Activated CD8-positive, alpha-beta memory T cell treated with anti-CD3 and anti-CD28 coated beads for 48 hours (primary cell): Measurements from ENCODE around the gene SERPINA10.
"Not testable (repeated sequence)": the region's sequence is repeated elsewhere in the genome, so short reads cannot be mapped to it uniquely, and the experiment has no call there.

Experiments used
- DNase-seq, 3 experiments: peaks; one replicate each; pipeline ENCODE4 v3.0.0-alpha.2; 2020; ENCODE audit warnings: low read depth in 2 of 3, low spot score in 2 of 3

SERPINA10 gene

GRCh38 chr14:94314890-94315289 is 21.8 kb upstream of the SERPINA10 start:
- no peak for DNase-seq

GRCh38 chr14:94313991-94314655 is 21.1 kb upstream of the SERPINA10 start:
- no peak for DNase-seq

- no peak for DNase-seq
Measured at GRCh38 chr14:94312481-94313246, 19.6 kb upstream of the SERPINA10 start.

DNA sequence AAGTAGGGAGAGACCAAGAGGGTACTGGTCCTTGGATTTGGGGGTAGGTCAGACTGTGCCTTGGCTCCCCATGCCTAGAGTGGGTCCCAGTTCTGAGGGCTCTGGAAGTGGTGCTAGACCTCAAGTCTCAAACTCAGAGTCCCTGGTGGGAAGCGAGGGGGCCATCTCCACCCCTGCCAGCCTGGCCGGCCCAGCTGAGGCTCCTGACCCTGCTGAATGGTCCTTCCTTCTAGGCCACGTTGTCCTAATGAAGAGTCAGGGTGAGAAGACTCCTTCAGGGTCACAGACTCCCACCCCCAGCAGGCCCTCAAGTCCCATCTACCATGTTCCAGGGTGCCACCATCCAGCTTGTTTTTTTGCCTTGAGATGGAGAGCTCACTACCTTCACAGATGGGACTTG is 17.2 kb upstream of the SERPINA10 start:
- DNase-seq: no peak

GRCh38 chr14:94309721-94310120 is 16.7 kb upstream of the SERPINA10 start:
- no peak for DNase-seq

DNA sequence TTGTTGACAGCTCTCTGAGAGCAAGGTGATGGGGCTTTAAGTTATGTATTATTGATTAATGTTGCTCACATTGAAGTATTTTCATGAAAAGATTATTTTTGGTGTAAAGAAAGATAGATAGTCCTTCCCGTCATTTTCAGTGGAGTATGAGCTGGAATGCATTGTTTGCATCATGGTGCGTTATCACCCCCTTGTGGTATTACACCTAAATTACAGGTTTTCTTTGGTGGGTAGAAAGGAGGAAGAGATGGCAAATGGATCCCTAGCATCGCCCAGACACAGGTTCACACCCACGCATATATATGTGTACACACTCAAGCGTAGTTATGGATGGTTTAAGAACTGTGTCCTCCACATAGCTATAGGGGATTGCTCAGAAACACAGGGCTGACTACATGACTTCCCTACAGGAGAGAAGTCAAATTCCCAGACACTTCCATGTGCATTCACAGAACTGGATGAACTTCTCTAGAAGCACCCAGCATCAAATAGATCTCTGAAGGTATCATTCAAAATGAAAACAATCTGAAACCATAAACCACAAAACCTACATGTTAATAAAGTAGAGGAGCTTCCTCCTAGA is 14.4 kb upstream of the SERPINA10 start:
- no peak for DNase-seq

- DNase-seq: no peak
Measured at GRCh38 chr14:94306047-94306978, 13.2 kb upstream of the SERPINA10 start.

DNA sequence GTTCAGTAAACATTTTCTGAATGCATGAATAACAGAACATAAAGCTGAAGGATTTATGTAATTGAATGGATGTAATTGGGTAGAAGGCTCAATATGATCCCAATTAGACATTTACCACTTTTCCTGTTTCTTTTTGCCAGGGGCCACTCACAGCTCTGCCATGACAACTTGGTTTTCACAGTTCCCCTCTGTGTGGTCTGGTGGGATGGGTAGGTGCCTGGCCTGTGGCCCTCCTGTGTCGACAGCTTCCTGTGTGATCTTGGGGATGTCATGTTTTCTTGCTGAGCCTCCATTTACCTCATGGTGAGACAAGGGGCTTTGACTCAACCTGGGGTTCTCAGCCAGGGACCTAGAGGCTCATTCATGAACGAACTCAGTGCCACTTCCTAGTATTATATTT is 12.6 kb upstream of the SERPINA10 start:
- DNase-seq: no peak

GRCh38 chr14:94304243-94304642 is 11.2 kb upstream of the SERPINA10 start:
- DNase-seq: no peak

DNA sequence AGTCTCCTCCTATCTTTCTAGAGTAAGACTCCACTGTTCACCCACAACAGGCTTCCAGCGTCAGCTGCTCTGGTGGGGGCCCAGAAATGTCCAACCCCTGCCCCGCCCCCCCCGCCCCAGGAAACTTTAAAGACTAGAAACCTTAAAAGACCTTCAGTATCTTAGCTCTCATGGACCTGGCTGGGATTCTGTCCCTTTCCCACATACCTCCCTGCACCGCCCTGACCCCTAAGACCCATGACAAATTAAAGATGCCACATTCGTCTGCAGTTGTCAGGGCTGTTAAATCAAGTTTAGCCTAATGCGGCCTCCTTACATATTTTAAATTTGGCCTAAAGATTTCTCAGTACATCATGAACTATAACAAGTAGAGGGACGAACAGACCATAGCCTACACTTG is 10.0 kb upstream of the SERPINA10 start:
- DNase-seq: no peak

- DNase-seq: no peak
Measured at GRCh38 chr14:94298130-94298529, 5.1 kb upstream of the SERPINA10 start.

- not testable (repeated sequence) for DNase-seq
Measured at GRCh38 chr14:94296181-94296545, 3.1 kb upstream of the SERPINA10 start.

- DNase-seq: no peak
Measured at GRCh38 chr14:94295360-94296180, 2.5 kb upstream of the SERPINA10 start.

DNA sequence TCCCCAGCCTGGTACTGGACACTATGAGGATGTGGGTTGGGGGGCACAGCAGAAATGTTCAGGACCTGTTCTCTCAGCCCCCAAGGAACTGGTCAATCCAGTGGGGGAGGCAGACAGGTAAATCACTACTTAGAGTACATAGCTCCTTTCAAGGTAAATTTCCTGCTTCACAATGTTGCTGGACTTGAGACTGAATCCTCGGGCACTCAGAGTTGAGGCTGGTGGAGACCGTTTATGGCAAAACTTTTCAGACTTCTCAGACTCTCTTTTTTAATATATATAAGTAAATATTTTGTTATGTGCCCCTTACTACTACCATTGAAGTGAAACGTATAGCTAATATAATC is 483 bp upstream of the SERPINA10 start:
- no peak for DNase-seq

- DNase-seq: no peak
Measured at GRCh38 chr14:94292526-94292871, 569 bp downstream of the SERPINA10 start.

- DNase-seq: no peak
Measured at GRCh38 chr14:94291906-94292525, 1.1 kb downstream of the SERPINA10 start.

DNA sequence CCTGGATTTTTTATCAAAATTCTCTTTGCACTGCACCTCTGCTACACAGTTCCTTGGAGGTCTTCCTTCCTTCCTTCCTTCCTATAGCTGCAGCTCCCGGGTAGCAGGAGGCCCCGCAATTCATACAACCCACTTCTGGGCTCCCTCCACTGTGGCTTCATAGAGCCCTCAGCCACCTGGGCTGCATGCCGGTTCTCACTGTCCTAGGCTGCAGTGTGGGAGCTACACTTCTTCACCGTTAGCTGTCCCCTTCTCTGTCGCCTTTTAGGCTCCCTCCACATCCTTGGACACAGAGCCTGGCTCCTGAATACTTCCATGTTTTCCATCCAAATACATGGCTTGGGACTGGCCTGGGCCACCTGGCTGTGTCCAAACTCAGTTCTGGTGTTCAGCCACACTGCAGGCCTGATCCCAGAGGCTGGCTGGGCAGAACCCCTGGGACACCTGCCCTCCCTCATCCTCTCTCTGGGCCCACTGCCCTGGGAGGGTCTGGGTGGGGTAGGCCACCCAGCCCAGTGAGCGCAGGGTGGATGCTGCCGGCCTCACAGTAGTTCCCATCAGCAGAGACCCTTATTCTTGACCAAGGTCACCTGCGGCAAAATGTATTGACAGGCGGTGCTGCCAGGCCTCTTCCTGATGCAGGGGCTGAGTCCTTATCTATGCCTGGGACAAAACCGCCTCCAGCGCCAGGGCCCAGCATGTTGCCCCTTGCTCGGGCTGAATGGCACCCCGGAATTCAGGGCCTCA is 1.7 kb downstream of the SERPINA10 start:
- no peak for DNase-seq

- no peak for DNase-seq
Measured at GRCh38 chr14:94290197-94290596, 2.9 kb downstream of the SERPINA10 start.

- no peak for DNase-seq
Measured at GRCh38 chr14:94288610-94289465, 4.2 kb downstream of the SERPINA10 start.
